Sigmoid colon (tissue), 3 donors: ENCODE results near the gene FLVCR1.

Experiments
- POLR2A ChIP-seq, 2 donors: fragments of 450-650 bp; IDR thresholded peaks; one replicate each; pipeline ENCODE4 v1.6.1; 2016; ENCODE audit warnings: antibody characterized with exemption in 2 of 2, mild to moderate bottlenecking in 2 of 2, moderate library complexity in 2 of 2
- TF ChIP-seq, protein P1 (sequence below), 4 experiments: fragments of 450-650 bp in 3 of 4; fragments of 200-600 bp in 1 of 4; IDR thresholded peaks; one replicate each; pipeline ENCODE4 v1.5.1; 2016 to 2019; ENCODE audit warnings: antibody characterized with exemption in 4 of 4, mild to moderate bottlenecking in 3 of 4, moderate library complexity in 2 of 4

DNA sequence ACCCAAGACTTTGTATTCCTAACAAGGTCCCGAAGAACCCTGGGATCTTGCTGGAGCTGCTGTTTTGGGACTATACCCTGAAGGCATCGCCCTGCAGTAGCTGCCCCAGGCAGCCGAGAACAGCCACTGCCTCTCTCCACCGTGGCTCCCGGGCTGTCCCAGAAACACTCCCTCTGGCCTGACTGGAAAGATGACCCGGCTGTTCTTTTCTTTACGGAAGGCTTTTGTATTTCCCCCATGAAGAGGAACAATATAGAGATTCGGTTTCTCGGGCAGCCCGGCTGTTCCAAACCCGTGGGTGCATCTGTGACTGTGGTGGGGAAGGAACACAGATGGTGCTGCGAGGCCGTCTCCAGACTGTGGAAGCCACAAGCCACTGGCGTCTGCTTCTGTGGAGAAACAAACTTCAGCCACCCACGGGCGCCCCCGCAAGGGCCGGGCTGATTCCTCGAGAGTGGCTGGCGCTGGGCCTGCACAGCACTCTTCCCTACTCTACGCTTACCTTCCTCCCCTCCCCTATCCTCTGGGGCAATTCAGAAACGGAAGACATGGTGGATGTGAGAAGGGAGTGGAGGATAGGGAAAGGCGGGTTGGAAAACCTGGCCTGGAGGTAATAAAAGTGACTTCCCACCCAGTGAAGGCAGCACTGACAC is 58.5 kb downstream of the FLVCR1 start:
- TF ChIP-seq, protein P1, sequence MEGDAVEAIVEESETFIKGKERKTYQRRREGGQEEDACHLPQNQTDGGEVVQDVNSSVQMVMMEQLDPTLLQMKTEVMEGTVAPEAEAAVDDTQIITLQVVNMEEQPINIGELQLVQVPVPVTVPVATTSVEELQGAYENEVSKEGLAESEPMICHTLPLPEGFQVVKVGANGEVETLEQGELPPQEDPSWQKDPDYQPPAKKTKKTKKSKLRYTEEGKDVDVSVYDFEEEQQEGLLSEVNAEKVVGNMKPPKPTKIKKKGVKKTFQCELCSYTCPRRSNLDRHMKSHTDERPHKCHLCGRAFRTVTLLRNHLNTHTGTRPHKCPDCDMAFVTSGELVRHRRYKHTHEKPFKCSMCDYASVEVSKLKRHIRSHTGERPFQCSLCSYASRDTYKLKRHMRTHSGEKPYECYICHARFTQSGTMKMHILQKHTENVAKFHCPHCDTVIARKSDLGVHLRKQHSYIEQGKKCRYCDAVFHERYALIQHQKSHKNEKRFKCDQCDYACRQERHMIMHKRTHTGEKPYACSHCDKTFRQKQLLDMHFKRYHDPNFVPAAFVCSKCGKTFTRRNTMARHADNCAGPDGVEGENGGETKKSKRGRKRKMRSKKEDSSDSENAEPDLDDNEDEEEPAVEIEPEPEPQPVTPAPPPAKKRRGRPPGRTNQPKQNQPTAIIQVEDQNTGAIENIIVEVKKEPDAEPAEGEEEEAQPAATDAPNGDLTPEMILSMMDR (IDR thresholded peaks at IDR 0.05) = no peak
- TF ChIP-seq POLR2A (IDR thresholded peaks at IDR 0.05) = no peak
